Left cardiac atrium (tissue), 4 donors: ENCODE results near the gene HELZ. TPM values are rescaled to one million over a fixed set of nuclear protein-coding genes. Genes with fewer than 3 reads are reported as not detected.
"Not testable (repeated sequence)": the region's sequence is repeated elsewhere in the genome, so short reads cannot be mapped to it uniquely, and the experiment has no call there.

ENCODE experiments used
- ATAC-seq, 2 donors: fragments of 200-7000 bp; cut with Tn5 transposase; one replicate each; pipeline ENCODE4 v1.9.1; 2020; ENCODE audit warnings: mild to moderate bottlenecking in 2 of 2, moderate library complexity in 2 of 2
- DNase-seq: peaks from one replicate; pipeline ENCODE4 v3.0.0-alpha.2; 2020
- intact Hi-C, 2 donors: fragments of 100-400 bp; cut with DNase I; formaldehyde crosslinking; loops; one replicate each; pipeline versions ENCODE4 v1.14.1 to v1.15.1; 2022 to 2023
- long read RNA-seq: library from polyadenylated mRNA; unstranded; transcript quantifications from one replicate; pipeline ENCODE4 v2.0.0, GENCODE V29; 2021
- total RNA-seq, 2 donors: library from RNA; stranded (reverse); fragmentation: NEBNext Ultra II Directional; extraction: Animal tissue kit (Norgen Biotek cat#: 25700); gene quantifications; one replicate each; pipeline ENCODE4 v1.2.1, GENCODE V29; 2021
- donor health status: DM: no; HTN: yes; CAD: no.
- donor health status: DM: no; HTN: yes; CAD: no; lungs with severe emphysema.
- donor health status: DM: yes; HTN: yes; CAD: no.
- donor health status: Dilated cardiomyopathy.

The HELZ gene
- total RNA-seq = 10 to 100 TPM; 34.5 to 36.0 TPM
- long read RNA-seq, full-length matches to known transcripts = 4 of 9 reads
- long read RNA-seq, partial matches to known transcripts = 2 of 9 reads
- long read RNA-seq, other reads (novel, unspliced or antisense) = 3 of 9 reads

DNA sequence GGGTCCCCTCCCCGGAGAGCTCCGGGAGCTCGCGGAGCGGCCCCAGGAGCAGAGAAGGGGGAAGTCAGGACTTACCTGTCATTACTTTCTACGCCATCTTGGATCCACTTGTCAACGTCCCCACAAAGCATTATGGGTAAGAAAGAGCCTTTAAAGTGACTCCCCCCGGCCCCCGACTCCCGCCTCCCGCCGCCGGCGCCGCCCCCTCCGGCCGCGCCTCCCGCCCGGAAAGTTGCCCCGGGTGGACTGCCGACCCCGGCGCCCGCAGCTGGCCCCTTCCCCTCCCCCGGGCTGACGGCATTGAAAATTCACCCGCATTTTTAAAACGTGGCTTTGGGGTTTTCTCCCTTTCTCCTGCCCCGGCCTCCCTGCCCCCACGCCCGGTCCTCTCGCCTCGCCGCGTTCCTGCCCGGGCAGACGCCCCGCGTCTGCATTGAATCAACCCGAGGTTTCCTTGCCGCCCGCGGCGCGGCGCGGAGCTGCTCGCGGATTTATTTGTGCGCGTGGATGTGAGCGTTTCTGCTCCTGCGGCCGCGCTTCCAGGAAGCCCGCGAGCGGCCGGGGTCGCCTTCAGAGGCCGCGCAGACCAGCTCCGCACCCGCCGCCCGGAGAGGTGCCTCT lies at the start of gene HELZ:
Gene HELZ, minus strand, starts transcription at position 124 of the 621 bp plus-strand sequence. CDS start 26,392 bp downstream, outside the sequence.
- DNase-seq (peak; percentile 70), ATAC-seq (peak; percentile 91)
- intact Hi-C loops = loop anchor here in 1 of 2 donors (10.0 kb wide), 1 partner anchor 50 kb away; no protein-coding TSS in a partner anchor

DNA sequence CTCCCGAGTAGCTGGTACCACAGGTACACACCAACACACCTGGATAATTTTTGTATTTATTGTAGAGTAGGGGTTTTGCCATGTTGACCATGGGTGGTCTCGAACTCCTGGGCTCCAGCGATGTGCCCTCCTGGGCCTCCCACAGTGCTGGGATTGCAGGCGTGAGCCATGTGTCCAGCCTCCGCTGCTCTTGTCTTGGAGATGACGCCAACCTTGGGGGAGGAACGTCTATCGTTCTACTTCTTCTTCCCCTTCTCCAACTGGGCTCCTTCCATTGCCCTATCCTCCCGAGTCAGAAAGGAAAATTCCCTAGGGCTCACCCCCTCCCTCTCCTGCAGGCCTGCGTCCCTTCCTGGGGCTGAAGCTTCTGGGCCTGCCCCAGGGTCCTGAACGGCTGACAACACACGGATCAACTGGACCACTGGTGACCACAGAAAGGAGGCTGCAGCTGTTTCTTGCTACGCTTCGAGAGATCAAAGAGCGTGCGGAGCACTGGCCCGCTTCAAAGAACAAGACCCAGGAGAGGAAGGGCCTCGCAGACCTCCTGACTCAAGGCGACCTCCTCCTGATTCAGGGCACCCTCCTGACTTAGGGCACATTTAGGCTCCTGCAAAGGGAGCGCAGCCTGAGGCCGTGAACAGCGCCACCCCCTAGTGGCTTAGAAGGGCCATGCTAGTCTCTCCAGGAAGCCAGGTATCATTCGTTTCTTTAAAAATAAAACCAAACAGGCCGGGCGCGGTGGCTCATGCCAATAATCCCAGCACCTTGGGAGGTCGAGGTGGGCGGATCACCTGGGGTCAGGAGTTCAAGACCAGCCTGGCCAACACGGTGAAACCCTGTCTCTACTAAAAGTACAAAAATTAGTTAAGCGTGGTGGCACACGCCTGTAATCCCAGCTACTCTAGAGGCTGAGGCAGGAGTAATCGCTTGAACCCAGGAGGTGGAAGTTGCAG lies 48.5 kb upstream of the HELZ start:
- DNase-seq (peak; percentile 68), ATAC-seq (peak; percentile 56 to 74)
- intact Hi-C loops = loop anchor here in 1 of 2 donors (10.0 kb wide), 2 partner anchors 49 to 579 kb away; partner anchors contain the start of gene HELZ

DNA sequence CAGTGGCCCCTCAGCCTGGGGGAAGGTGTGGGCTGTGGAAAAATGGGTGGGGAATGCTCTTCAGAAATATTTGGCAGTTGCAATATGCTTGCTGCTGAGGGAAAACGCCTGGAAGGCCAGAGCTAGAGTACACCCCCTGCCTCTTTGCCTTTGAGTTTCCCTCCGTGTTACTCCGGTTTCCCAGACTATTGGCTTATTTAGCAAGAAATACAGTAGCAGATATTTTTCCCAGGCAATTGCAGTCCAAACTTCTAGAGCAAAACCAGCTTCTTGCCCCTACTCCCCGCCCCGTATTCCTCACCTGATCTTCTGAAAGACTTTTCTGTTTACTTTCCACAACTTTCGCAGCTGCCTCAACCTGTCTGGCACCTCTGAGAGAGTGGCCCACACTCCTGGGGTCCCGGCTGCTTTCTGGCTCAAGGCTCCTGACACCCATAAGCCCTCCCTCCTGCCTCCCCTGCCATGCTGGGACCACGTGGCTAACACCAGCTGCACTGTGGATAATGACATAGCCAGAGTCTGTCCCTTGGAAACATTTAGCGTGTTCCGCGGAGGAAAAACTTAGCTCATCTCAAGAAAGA lies 45.8 kb upstream of the HELZ start:
- DNase-seq (no peak), ATAC-seq (peak in 1 of 2 donors; percentile 10)
- intact Hi-C loops = loop anchor here in 1 of 2 donors (10.0 kb wide), 2 partner anchors 46 to 576 kb away; partner anchors contain the start of gene HELZ

DNA sequence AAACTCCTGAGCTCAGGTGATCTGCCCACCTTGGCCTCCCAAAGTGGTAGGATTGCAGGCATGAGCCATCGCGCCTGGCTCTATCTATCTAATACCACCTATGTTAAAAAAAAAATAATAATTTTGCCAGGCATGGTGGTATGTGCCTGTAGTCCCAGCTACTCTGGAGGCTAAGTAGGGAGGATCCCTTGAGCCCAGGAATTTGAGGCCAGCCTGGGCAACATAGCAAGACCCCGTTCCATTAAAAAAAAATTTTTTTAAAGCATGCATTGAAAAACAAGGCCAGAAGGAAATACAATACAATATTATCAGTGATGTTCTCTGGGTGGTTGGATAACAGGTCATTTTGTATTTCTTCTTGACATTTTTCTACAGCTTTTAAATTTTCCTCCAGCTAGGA lies 45.2 kb upstream of the HELZ start:
- intact Hi-C loops = loop anchor here in 1 of 2 donors (10.0 kb wide), 2 partner anchors 45 to 575 kb away; partner anchors contain the start of gene HELZ
- ATAC-seq = no peak

DNA sequence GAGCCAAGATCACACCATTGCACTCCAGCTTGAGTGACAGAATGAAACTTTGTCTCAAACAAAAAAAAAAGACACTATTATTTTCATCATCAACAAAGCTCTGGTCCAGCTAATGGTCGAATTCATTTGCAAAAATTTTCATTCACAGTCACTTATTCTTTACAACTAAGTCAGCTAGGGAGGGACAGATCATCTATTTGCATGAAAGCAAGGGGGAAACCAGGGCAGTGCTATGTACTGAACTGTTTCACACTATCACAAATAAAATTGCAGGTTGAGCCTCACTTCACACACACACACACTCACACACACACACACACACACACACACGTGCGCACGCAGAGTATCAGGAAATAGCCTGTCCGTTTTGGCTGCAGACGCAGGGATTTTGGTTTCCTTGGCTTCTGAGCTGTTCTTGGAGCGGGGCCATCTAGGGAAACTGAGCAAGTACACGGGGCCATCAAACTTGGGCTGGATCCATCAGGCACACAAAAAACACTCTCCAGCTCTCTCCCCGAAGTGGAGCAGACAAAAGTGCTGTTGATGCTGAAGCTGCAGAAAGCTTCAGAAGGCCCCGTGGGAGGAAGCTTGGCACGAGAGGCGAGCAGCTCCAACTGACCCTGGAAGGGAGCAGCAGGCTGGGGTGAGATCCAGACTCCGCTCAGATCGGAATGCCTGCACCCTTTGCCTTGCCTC lies 44.3 kb upstream of the HELZ start:
- ATAC-seq = peak; percentile 91 to 93
- peak; percentile 87 for DNase-seq
- intact Hi-C loops = no loop called here

More for the DNA sequence above, 45.2 kb upstream of the HELZ start:
- DNase-seq = no peak

- ATAC-seq, intact Hi-C loops: not testable (repeated sequence)
Observed at GRCh38 chr17:67286826-67287225, 41.8 kb upstream of the HELZ start.

GRCh38 chr17:67285360-67285759 lies 40.4 kb upstream of the HELZ start:
- ATAC-seq (no peak), DNase-seq (no peak)
- intact Hi-C loops = no loop called here

More at GRCh38 chr17:67286826-67287225, 41.8 kb upstream of the HELZ start:
- DNase-seq = not testable (repeated sequence)

- intact Hi-C loops = no loop called here
- ATAC-seq (no peak), DNase-seq (no peak)
Observed at GRCh38 chr17:67283731-67284516, 38.9 kb upstream of the HELZ start.

GRCh38 chr17:67281743-67282142 lies 36.7 kb upstream of the HELZ start:
- intact Hi-C loops = no loop called here
- ATAC-seq (peak in 1 of 2 donors; percentile 70), DNase-seq (no peak)

GRCh38 chr17:67281053-67281452 lies 36.1 kb upstream of the HELZ start:
- intact Hi-C loops = no loop called here
- ATAC-seq = no peak
- DNase-seq = no peak

DNA sequence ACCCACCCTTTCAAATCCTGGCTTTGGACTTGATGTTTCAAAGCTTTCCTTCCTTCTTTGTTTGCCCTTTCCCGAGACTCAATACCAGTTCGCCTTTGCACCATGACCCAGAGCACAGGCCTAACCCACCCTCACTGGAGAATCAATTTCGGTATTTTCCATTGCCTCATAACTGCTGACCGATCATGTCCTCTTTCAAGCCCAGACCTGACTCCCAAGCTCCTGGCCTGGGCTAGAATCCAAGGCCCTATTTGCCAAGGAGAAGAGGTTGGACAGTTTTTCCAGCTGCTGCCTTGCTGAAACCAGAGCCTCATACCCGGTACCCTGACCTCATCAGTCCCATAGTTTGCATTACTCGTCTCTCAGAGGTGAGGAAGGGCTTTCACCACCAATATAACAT lies 35.3 kb upstream of the HELZ start:
- ATAC-seq (peak; percentile 50 to 70), DNase-seq (peak; percentile 28)
- intact Hi-C loops = no loop called here

- ATAC-seq (no peak), DNase-seq (no peak)
- intact Hi-C loops = no loop called here
Observed at GRCh38 chr17:67279115-67279514, 34.1 kb upstream of the HELZ start.

DNA sequence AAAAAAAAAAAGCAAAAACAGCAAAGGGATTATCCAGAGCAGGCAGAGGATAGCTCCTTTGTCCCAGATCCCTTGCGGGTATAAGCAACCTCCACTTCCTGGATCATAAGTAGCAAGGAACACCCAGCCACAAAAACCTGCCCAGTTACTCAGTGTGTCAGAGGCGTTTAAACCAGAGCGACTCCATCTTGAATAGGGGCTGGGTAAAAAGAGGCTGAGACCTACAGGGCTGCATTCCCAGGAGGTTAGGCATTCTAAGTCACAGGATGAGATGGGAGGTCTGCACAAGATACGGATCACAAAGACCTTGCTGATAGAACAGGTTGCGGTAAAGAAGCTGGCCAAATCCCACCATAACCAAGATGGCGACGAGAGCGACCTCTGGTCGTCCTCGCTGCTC lies 33.4 kb upstream of the HELZ start:
- intact Hi-C loops = no loop called here
- no peak for ATAC-seq
- no peak for DNase-seq

DNA sequence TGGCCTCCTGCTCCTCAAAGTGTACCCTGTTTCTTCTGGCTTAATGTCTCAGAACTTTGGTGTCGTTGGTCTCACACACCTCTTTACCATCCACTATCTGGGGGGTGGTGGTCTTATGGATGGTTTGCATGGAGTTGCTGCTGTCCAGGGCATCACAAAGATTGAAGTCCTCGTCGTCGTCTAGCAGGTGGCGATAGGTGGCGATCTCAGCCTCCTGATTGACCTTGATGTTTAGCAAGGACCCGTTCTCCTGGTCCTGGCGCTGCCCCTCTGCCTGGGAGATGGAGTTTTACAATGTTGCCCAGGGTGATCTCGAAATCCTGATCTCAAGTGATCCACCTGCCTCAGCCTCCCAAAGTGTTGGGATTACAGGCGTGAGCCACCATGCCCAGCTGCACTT lies 31.1 kb upstream of the HELZ start:
- no peak for DNase-seq
- intact Hi-C loops = no loop called here
- no peak for ATAC-seq

DNA sequence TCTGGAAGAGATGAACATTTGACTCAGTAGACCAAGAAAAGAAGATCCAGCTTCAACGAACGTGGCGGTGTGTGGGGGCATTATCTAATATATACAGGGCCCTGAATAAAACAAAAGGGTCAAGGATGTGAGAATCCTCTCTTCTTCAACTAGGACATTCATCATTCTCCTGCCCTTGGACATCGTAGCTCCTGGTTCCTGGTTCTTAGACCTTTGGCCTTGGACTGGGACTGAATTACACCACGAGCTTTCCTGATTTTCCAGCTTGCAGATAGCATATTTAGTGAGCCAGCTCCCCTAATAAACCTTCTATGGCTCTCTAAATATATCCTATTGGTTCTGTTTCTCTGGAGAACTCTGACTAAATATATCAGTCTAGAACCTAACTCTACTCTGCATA lies 29.5 kb upstream of the HELZ start:
- DNase-seq (no peak), ATAC-seq (no peak)
- intact Hi-C loops = no loop called here

GRCh38 chr17:67273900-67274299 lies 28.9 kb upstream of the HELZ start:
- intact Hi-C loops = no loop called here
- no peak for DNase-seq
- ATAC-seq = no peak

DNA sequence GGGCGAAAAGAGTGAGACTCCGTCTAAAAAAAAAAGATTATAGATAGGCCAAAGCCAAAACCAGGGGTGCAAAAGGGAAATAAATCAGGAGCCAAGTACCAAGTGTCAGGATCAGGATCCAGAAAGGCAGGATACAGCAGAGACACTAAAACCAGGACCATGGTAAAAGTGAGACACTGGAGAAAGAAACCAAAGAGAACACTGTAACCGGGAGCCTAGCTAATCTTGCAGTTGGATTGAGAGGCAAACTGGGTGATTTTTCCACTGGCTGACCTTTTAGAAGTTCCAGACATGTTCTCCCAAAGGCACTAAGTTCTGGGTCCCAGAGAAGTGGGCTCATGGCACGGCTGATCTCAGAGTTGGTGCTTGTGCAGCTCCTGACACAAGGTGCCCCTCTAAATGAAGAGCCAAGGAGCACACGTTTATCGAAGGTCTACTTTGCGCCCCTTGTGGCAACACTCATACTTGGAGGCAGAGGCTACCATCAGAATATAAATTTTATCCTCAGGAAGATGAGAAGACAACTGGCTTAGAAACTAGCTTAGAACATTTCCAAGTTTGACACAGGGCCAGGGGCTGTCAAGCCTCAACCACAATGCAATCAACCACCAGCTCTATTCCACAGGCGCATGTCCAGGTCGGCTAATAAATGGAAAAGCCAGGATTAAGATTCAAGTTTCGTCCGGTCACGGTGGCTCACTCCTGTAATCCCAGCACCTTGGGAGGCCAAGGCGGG lies 27.5 kb upstream of the HELZ start:
- no peak for DNase-seq
- ATAC-seq = no peak
- intact Hi-C loops = no loop called here
